Measurements from ENCODE around the gene RGS17. TPM values are rescaled to one million over a fixed set of nuclear protein-coding genes. Genes with fewer than 3 reads are reported as not detected.
A peak's percentile ranks its signal among the peaks of the same experiment; 100 is the strongest.

The RGS17 gene
- total RNA-seq, 1 donor from 2014 or later = 8.1 TPM

DNA sequence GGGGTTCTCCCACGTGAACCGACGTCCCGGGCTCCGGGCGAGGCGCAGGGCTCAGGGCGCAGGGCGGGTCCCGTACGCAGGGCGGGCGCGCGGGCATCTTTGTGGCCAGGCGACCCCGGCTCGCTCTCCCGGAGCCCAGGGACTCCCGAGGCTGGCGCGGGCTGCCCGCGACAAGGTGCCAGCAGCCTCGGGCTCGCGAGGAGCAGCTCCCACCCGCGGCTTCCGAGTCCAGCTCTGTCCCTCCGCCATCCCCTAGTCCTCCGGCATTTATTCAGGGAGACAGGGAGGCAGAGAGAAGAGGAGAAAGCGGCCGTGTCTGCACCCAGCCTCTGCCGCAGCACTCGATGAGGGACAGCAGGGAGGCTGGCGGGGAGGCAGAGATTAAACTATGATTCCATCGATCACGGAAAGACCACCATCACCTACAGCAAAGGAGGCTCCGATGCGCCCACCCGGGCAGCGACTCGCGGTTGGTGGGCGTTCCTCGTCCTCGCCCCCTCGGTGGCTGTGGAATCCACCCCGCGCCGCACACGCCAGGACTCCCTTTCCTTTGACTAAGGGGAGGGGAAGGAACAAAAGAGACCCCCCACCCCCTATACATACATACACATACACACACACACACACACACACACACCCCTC lies 1.1 kb downstream of the RGS17 start:
- peaks cover 18% of the 10 kb centered on the region for H3K79me2 ChIP-seq (ENCODE audit: low read depth)
- no peaks in the 10 kb centered on the region for H3K9me3 ChIP-seq (ENCODE audit: low read depth)
- H4K20me1 ChIP-seq (ENCODE audit: low read depth) = peaks cover 18% of the 10 kb centered on the region
- H3K27ac ChIP-seq = no peak overlapping the region
- peaks cover 4% of the 10 kb centered on the region for H3F3A ChIP-seq (ENCODE audit: low read depth)
- H3K27me3 ChIP-seq = peaks cover 41% of the 10 kb centered on the region
- peaks cover 3% of the 10 kb centered on the region for H3K36me3 Mint-ChIP-seq
- no peak overlapping the region for H3K9ac ChIP-seq
- H3K36me3 ChIP-seq = no peaks in the 10 kb centered on the region
- H2AFZ ChIP-seq (replicated peaks) = peak overlapping the region; percentile 100
- peaks cover 15% of the 10 kb centered on the region for H3K4me1 ChIP-seq
- H3K4me3 Mint-ChIP-seq = peak overlapping the region; percentile 99
- DNase-seq (ENCODE audit: low spot score) = peak; percentile 52
- H3K4me3 ChIP-seq = peak overlapping the region; percentile 86
- H3K9me3 Mint-ChIP-seq = peaks cover 13% of the 10 kb centered on the region
- TF ChIP-seq, protein P1, sequence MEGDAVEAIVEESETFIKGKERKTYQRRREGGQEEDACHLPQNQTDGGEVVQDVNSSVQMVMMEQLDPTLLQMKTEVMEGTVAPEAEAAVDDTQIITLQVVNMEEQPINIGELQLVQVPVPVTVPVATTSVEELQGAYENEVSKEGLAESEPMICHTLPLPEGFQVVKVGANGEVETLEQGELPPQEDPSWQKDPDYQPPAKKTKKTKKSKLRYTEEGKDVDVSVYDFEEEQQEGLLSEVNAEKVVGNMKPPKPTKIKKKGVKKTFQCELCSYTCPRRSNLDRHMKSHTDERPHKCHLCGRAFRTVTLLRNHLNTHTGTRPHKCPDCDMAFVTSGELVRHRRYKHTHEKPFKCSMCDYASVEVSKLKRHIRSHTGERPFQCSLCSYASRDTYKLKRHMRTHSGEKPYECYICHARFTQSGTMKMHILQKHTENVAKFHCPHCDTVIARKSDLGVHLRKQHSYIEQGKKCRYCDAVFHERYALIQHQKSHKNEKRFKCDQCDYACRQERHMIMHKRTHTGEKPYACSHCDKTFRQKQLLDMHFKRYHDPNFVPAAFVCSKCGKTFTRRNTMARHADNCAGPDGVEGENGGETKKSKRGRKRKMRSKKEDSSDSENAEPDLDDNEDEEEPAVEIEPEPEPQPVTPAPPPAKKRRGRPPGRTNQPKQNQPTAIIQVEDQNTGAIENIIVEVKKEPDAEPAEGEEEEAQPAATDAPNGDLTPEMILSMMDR (IDR thresholded peaks at IDR 0.05) = no peak
- TF ChIP-seq EZH2phosphoT487 (IDR thresholded peaks at IDR 0.05) = peak; percentile 73
- peak; percentile 26 for TF ChIP-seq EZH2 (IDR thresholded peaks at IDR 0.05)
- H3K27ac Mint-ChIP-seq = peak overlapping the region; percentile 95
- H3K27me3 Mint-ChIP-seq (ENCODE audit: insufficient read depth, low read depth) = peaks cover 11% of the 10 kb centered on the region
- H3K4me2 ChIP-seq = peak overlapping the region; percentile 99
- peaks cover 16% of the 10 kb centered on the region for H3K4me1 Mint-ChIP-seq

DNA sequence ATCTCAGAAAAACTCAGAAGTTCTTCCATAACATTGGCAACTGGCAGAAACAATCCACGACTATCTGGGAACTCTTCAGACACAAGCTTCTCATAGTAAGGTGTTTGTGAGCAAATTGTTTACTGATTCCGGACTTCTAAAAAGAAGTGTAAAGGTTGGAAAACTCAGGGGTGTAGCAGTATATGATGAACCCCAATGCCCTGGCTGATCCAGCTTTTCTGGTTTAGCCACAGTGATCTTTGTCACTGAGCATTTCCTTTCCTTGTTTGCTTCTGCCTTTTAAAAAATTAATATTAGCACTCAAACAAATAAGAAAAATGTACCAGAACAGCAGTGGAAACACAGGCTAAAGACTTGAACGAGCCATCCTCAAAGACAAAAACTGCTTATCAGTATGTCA lies 4.9 kb downstream of the RGS17 start:
- TF ChIP-seq, protein P1 (IDR thresholded peaks at IDR 0.05) = no peak
- TF ChIP-seq EZH2phosphoT487 (IDR thresholded peaks at IDR 0.05) = no peak
- no peak for TF ChIP-seq EZH2 (IDR thresholded peaks at IDR 0.05)
- H3K27ac ChIP-seq = no peak overlapping the region
- no peak for DNase-seq (ENCODE audit: low spot score)
- peaks cover 5% of the 10 kb centered on the region for H3K27me3 Mint-ChIP-seq (ENCODE audit: insufficient read depth, low read depth)
- no peaks in the 10 kb centered on the region for H3K9me3 ChIP-seq (ENCODE audit: low read depth)
- no peak overlapping the region for H2AFZ ChIP-seq (replicated peaks)
- peaks cover 18% of the 10 kb centered on the region for H4K20me1 ChIP-seq (ENCODE audit: low read depth)
- no peak overlapping the region for H3K4me3 ChIP-seq
- H3K79me2 ChIP-seq (ENCODE audit: low read depth) = peaks cover 18% of the 10 kb centered on the region
- H3K4me3 Mint-ChIP-seq = no peak overlapping the region
- peaks cover 9% of the 10 kb centered on the region for H3K4me1 Mint-ChIP-seq
- H3K27ac Mint-ChIP-seq = no peak overlapping the region
- H3K4me1 ChIP-seq = peaks cover 9% of the 10 kb centered on the region
- no peaks in the 10 kb centered on the region for H3K9me3 Mint-ChIP-seq
- H3K4me2 ChIP-seq = no peak overlapping the region
- no peaks in the 10 kb centered on the region for H3K36me3 ChIP-seq
- no peak overlapping the region for H3K9ac ChIP-seq
- peaks cover 4% of the 10 kb centered on the region for H3F3A ChIP-seq (ENCODE audit: low read depth)
- H3K36me3 Mint-ChIP-seq = peaks cover 1% of the 10 kb centered on the region
- peaks cover 31% of the 10 kb centered on the region for H3K27me3 ChIP-seq

DNA sequence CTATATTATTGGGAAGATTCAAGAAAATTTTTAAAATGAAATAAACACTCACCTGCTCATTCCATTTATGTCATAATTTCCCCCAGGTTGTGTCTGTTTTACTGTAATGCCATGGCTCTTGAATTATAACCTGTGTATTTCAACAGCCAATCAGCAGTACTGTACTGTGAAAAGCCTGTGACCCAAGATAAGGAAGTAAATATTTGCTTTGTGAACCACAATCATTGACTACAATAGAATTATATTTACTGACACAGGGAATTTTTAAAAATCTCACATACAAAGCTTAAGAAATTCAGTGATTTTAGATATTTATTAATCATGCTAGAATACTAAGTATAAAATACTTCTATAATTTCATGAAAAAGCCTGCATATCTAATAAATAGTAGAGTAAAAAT lies 6.0 kb downstream of the RGS17 start:
- no peak overlapping the region for H3K4me3 Mint-ChIP-seq
- no peaks in the 10 kb centered on the region for H3K36me3 Mint-ChIP-seq
- peaks cover 7% of the 10 kb centered on the region for H3K4me1 Mint-ChIP-seq
- Histone ChIP-seq H4K20me1 (ENCODE audit: low read depth) (peaks cover 18% of the 10 kb centered on the region), H3K9me3 (ENCODE audit: low read depth) (no peaks in the 10 kb centered on the region), H3K79me2 (ENCODE audit: low read depth) (peaks cover 18% of the 10 kb centered on the region), H3K27me3 (peaks cover 25% of the 10 kb centered on the region), H3F3A (ENCODE audit: low read depth) (no peaks in the 10 kb centered on the region), H3K4me2 (no peak overlapping the region), H2AFZ (replicated peaks) (no peak overlapping the region), H3K4me3 (no peak overlapping the region), H3K36me3 (no peaks in the 10 kb centered on the region), H3K27ac (no peak overlapping the region), H3K9ac (no peak overlapping the region), H3K4me1 (peaks cover 9% of the 10 kb centered on the region)
- no peak overlapping the region for H3K27ac Mint-ChIP-seq
- H3K9me3 Mint-ChIP-seq = no peaks in the 10 kb centered on the region
- TF ChIP-seq EZH2phosphoT487 (IDR thresholded peaks at IDR 0.05) (no peak), EZH2 (IDR thresholded peaks at IDR 0.05) (no peak)
- TF ChIP-seq, protein P1 (IDR thresholded peaks at IDR 0.05) = no peak
- H3K27me3 Mint-ChIP-seq (ENCODE audit: insufficient read depth, low read depth) = peaks cover 5% of the 10 kb centered on the region
- DNase-seq (ENCODE audit: low spot score) = no peak
